GM12891 (cell line): ENCODE results near the gene AQP9.

ENCODE experiments used
- POLR2AphosphoS5 ChIP-seq: IDR thresholded peaks from 2 replicates; pipeline ENCODE4 v1.6.1; 2011; ENCODE audit warnings: low read depth, low read length, control low read depth
- SPI1 ChIP-seq: IDR thresholded peaks from 2 replicates; pipeline ENCODE4 v1.6.1; 2011; ENCODE audit warnings: low read depth, low read length, control low read depth
- TAF1 ChIP-seq: IDR thresholded peaks from 2 replicates; pipeline ENCODE4 v1.6.1; 2011; ENCODE audit warnings: low read depth, low read length, control low read depth

DNA sequence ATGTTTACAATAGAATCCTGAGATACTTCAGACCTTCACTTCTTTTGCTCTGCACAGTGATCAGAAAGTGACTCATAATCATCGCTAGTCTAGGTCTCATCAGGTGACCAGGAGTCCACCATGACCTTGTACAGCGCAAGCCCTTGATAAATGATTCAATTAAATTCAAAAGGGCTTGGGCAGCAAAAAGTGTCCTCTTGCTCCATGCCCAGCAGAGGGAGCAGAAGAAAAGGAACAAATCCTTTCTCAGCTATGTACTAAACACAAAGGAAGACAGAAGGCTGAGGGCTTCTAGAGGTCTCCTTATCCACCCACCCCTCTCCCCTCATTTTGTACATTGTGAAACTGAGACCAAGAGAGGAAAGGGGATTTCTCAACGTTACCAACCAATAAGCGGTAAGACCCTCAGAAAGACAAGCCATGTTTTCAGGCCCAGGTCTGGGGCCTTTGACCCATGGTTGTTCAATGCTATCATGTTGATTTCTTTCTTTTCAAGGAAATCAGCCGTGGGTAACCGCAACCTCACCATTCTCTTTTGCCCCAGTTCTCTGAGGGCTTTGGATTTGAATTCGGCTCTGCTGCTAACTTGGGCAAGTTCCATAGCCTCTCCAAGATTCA, 74.8 kb downstream of the AQP9 start:
- TF ChIP-seq POLR2AphosphoS5 = no peak
- no peak for TF ChIP-seq TAF1
- TF ChIP-seq SPI1 = no peak
